Cardiac muscle cell (in vitro differentiated cells and primary cell): Measurements from ENCODE around the gene SFRP5. TPM values are rescaled to one million over a fixed set of nuclear protein-coding genes. Genes with fewer than 3 reads are reported as not detected.

Experiments used
- DNase-seq, 2 donors: peaks; one replicate each; pipeline versions ENCODE4 v3.0.0 to v3.0.0-alpha.2; 2010 to 2017; ENCODE audit warnings: low read depth in 1 of 2, low spot score in 1 of 2
- H3K27ac ChIP-seq: fragments of 200-600 bp; sonication (generic); 2 replicates; pipeline ENCODE4 v1.5.1; 2016
- H3K27me3 ChIP-seq: fragments of 200-600 bp; sonication (generic); 2 replicates; pipeline ENCODE4 v1.6.0; 2016; ENCODE audit warnings: control low read depth
- H3K36me3 ChIP-seq: fragments of 200-600 bp; sonication (generic); 2 replicates; pipeline ENCODE4 v1.5.1; 2016; ENCODE audit warnings: control low read depth
- H3K4me1 ChIP-seq: fragments of 200-600 bp; sonication (generic); 2 replicates; pipeline ENCODE4 v1.8.1; 2017; ENCODE audit warnings: low read depth, mild to moderate bottlenecking, mixed run types
- H3K4me3 ChIP-seq: fragments of 200-600 bp; sonication (generic); 2 replicates; pipeline ENCODE4 v1.5.1; 2016; ENCODE audit warnings: mild to moderate bottlenecking
- H3K9me3 ChIP-seq: fragments of 200-600 bp; sonication (generic); 2 replicates; pipeline ENCODE4 v1.5.1; 2017; ENCODE audit warnings: low read depth, mild to moderate bottlenecking, control low read depth
- CTCF ChIP-seq: IDR thresholded peaks from 2 replicates; pipeline ENCODE4 v1.5.1; 2012; ENCODE audit warnings: low read depth, mild to moderate bottlenecking, low read length
- polyA plus RNA-seq: library from polyadenylated mRNA; unstranded; fragments of >200 nt; fragmentation: Nextera tagmentation; extraction: Ambion mirVana; gene quantifications from 2 replicates; pipeline ENCODE4 v1.2.1, GENCODE V29; 2016
- total RNA-seq: library from RNA; depleted of rRNA; stranded (reverse); fragments of >200 nt; gene quantifications from 2 replicates; pipeline ENCODE4 v1.2.3, GENCODE V29; 2016

SFRP5 gene
- total and polyA plus RNA-seq, 2 experiments from 2014 or later: 23.7 to 38.2 TPM

- H3K9me3 ChIP-seq: no peaks in the 10 kb centered on the region
- no peak for TF ChIP-seq CTCF
- no peaks in the 10 kb centered on the region for H3K27me3 ChIP-seq
- peaks cover 7% of the 10 kb centered on the region for H3K4me1 ChIP-seq
- no peak overlapping the region for H3K27ac ChIP-seq
- H3K4me3 ChIP-seq: no peak overlapping the region
- DNase-seq: no peak
- H3K36me3 ChIP-seq: no peaks in the 10 kb centered on the region
These were observed 41.5 kb upstream of the SFRP5 start for GRCh38 chr10:97813311-97813710.

- no peak for TF ChIP-seq CTCF
- no peak overlapping the region for H3K27ac ChIP-seq
- H3K4me1 ChIP-seq: peaks cover 1% of the 10 kb centered on the region
- no peaks in the 10 kb centered on the region for H3K27me3 ChIP-seq
- DNase-seq: no peak
- H3K9me3 ChIP-seq: no peaks in the 10 kb centered on the region
- no peaks in the 10 kb centered on the region for H3K36me3 ChIP-seq
- H3K4me3 ChIP-seq: no peak overlapping the region
These were observed 40.9 kb upstream of the SFRP5 start for GRCh38 chr10:97812696-97813095.

- H3K9me3 ChIP-seq: no peaks in the 10 kb centered on the region
- H3K27ac ChIP-seq: no peak overlapping the region
- no peaks in the 10 kb centered on the region for H3K27me3 ChIP-seq
These were observed 40.2 kb upstream of the SFRP5 start for GRCh38 chr10:97811958-97812357.

GRCh38 chr10:97810446-97810845 lies 38.6 kb upstream of the SFRP5 start:
- Histone ChIP-seq H3K4me1 (no peaks in the 10 kb centered on the region), H3K9me3 (no peaks in the 10 kb centered on the region), H3K36me3 (no peaks in the 10 kb centered on the region), H3K27ac (no peak overlapping the region), H3K4me3 (no peak overlapping the region), H3K27me3 (no peaks in the 10 kb centered on the region)
- TF ChIP-seq CTCF: no peak
- DNase-seq: no peak

More at GRCh38 chr10:97811958-97812357, 40.2 kb upstream of the SFRP5 start:
- Histone ChIP-seq H3K4me3 (no peak overlapping the region), H3K4me1 (no peaks in the 10 kb centered on the region), H3K36me3 (no peaks in the 10 kb centered on the region)
- DNase-seq: no peak
- TF ChIP-seq CTCF: no peak

- H3K36me3 ChIP-seq: no peaks in the 10 kb centered on the region
- no peak overlapping the region for H3K4me3 ChIP-seq
- no peak for DNase-seq
- H3K27me3 ChIP-seq: no peaks in the 10 kb centered on the region
- no peak for TF ChIP-seq CTCF
- no peaks in the 10 kb centered on the region for H3K4me1 ChIP-seq
- no peaks in the 10 kb centered on the region for H3K9me3 ChIP-seq
- H3K27ac ChIP-seq: no peak overlapping the region
These were observed 34.1 kb upstream of the SFRP5 start for GRCh38 chr10:97805949-97806348.
